NCI-H2029 (cell line): ENCODE measurements around the gene CACNG3.
"Not testable (repeated sequence)": the region's sequence is repeated elsewhere in the genome, so short reads cannot be mapped to it uniquely, and the experiment has no call there.

Source experiments
- DNase-seq: peaks from one replicate; lab custom pipeline; 2025; lab: John Stamatoyannopoulos, UW

The CACNG3 gene

GRCh38 chr16:24255456-24256371 is at the start of gene CACNG3:
Gene CACNG3, plus strand, starts transcription at chr16:24256335. Its CDS starts 420 bp downstream, at chr16:24256755.
- DNase-seq: no peak

- DNase-seq: no peak
Observed at GRCh38 chr16:24206926-24207325, 49.2 kb upstream of the CACNG3 start.

- DNase-seq: peak; percentile 10
Observed at GRCh38 chr16:24208710-24209109, 47.4 kb upstream of the CACNG3 start.

GRCh38 chr16:24214992-24215391 is 41.1 kb upstream of the CACNG3 start:
- DNase-seq: peak; percentile 50

- no peak for DNase-seq
Observed at GRCh38 chr16:24216961-24217360, 39.2 kb upstream of the CACNG3 start.

GRCh38 chr16:24217461-24217860 is 38.7 kb upstream of the CACNG3 start:
- no peak for DNase-seq

GRCh38 chr16:24218299-24218698 is 37.8 kb upstream of the CACNG3 start:
- no peak for DNase-seq

GRCh38 chr16:24221219-24221618 is 34.9 kb upstream of the CACNG3 start:
- DNase-seq: no peak

GRCh38 chr16:24228514-24228913 is 27.6 kb upstream of the CACNG3 start:
- DNase-seq: no peak

- no peak for DNase-seq
Observed at GRCh38 chr16:24232936-24233335, 23.2 kb upstream of the CACNG3 start.

- DNase-seq: no peak
Observed at GRCh38 chr16:24234737-24235136, 21.4 kb upstream of the CACNG3 start.

GRCh38 chr16:24235806-24236205 is 20.3 kb upstream of the CACNG3 start:
- DNase-seq: no peak

- DNase-seq: not testable (repeated sequence)
Observed at GRCh38 chr16:24238846-24239245, 17.3 kb upstream of the CACNG3 start.

- no peak for DNase-seq
Observed at GRCh38 chr16:24246911-24247607, 9.1 kb upstream of the CACNG3 start.

- DNase-seq: peak; percentile 63
Observed at GRCh38 chr16:24253192-24253591, 2.9 kb upstream of the CACNG3 start.

GRCh38 chr16:24257958-24258357 is 1.8 kb downstream of the CACNG3 start:
- no peak for DNase-seq

GRCh38 chr16:24258791-24259190 is 2.7 kb downstream of the CACNG3 start:
- DNase-seq: no peak

GRCh38 chr16:24262816-24263215 is 6.7 kb downstream of the CACNG3 start:
- no peak for DNase-seq

- DNase-seq: no peak
Observed at GRCh38 chr16:24270721-24271442, 14.7 kb downstream of the CACNG3 start.

GRCh38 chr16:24272379-24272778 is 16.2 kb downstream of the CACNG3 start:
- DNase-seq: no peak

GRCh38 chr16:24273508-24274182 is 17.5 kb downstream of the CACNG3 start:
- DNase-seq: no peak

GRCh38 chr16:24275413-24275812 is 19.3 kb downstream of the CACNG3 start:
- no peak for DNase-seq
